ENCODE results near the gene PLSCR3.
A peak's percentile ranks its signal among the peaks of the same experiment; 100 is the strongest.
"Not testable (repeated sequence)": the region's sequence is repeated elsewhere in the genome, so short reads cannot be mapped to it uniquely, and the experiment has no call there.

The PLSCR3 gene

DNA sequence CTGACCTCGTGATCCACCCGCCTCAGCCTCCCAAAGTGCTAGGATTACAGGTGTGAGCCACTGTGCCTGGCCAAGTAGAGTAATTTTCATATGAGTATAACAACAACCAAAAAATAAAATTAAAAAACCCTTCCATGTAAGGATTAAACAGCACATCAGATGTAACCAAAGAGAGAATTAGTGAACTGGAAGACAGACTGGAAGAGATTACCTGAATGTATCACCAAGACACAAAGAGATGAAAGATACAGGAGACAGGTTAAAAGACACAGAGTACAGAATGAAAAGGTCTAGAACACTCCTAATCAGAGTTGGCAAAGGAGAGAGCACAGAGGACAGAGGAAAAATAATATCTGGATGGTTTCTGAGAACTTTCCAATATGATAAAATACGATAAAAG lies 15.2 kb downstream of the PLSCR3 start:
- ATAC-seq, result no peak

DNA sequence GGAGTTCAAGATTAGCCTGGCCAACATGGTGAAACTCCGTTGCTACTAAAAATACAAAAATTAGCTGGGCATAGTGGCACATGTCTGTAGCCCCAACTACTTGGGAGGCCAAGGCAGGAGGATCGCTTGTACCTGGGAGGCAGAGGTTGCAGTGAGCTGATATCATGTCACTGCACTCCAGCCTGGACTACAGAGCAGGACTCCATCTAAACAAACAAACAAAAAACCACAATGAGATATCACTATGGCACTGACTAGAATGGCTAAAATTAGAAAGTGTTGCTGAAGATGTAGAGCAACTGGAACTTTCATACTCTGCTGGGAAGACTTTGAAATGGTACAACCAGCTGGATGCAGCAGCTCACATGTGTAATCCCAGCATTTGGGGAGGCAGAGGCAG lies 20.0 kb downstream of the PLSCR3 start:
- no peak for ATAC-seq

DNA sequence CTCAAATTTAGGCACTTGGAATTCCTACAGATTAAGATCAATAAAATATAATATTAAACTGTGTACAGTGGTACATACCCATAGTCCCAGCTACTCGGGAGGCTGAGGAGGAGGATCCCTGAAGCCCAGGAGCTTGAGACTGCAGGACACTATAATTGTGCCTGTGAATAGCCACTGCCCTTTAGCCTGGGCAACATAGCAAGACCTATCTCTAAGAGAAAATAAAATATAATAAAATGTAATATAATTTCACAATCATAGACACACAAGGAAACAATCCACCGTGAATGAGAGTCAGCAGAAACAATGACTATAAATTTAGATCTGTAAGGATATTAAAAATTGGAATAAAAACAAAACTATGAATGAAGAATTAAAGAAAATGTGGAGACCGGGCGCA lies 23.5 kb downstream of the PLSCR3 start:
- ATAC-seq, result no peak

DNA sequence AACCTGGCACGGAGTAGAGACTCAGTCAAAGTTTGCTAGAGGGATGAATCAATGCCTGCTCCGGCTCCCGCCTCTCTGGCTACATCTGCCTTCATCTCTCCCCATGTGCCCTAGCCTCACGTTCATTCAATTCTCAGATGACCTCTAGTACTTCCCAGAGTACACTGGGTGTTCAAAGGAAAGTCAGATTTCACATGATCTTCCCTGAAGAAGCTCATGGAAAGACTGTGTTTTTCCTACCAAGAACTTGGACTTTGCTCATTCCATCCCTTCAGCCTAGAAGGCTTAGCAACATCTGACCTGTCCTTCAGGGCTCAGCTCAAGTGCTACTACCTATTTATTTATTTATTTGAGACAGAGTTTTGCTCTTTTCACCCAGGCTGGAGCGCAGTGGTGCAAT lies 24.5 kb downstream of the PLSCR3 start:
- no peak for ATAC-seq

DNA sequence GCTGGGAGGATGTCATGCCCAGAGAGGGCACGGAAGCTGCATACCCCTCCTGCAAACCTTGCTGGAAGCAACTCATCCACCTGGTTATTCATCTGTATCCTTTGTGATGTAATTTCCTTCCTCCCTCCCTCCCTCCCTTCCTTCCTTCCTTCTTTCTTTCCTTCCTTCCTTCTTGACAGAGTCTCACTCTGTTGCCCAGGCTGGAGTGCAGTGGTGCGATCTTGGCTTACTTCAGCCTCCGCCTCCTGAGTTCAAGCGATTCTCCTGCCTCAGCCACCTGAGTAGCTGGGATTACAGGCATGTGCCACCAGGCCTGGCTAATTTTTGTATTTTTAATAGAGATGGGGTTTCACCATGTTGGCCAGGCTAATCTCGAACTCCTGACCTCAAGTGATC lies 25.7 kb downstream of the PLSCR3 start:
- not testable (repeated sequence) for ATAC-seq

DNA sequence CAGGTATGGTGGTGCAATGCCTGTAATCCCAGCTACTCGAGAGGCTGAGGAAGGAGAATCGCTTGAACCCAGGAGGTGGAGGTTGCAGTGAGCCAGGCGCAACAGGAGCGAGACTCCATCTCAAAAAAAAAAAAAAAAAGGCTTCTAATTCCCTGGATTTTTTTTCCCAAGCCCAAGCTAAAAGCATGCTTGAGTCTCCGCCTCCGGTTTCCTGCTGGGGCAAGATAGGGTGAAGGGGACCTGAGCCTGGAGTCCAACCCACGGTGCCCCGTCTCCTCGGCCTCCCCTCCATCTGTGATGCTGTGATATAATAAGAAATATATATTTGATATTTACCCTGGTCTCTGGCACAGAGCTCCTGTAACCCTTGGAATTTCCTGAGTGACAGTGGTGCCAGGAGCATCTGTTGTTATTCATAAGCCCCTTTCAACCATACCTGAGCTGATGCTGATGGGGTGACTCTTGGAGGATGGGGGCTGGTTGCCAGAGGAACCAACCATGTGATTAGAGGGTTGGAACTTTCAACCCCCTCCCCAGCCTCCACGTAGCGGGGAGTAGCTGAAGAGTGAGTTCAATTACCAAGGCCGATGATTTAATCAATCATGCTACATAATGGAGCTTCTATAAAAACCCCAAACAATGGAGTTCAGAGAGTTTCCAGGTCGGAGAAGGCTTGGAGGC lies 26.3 kb downstream of the PLSCR3 start:
- no peak for ATAC-seq

DNA sequence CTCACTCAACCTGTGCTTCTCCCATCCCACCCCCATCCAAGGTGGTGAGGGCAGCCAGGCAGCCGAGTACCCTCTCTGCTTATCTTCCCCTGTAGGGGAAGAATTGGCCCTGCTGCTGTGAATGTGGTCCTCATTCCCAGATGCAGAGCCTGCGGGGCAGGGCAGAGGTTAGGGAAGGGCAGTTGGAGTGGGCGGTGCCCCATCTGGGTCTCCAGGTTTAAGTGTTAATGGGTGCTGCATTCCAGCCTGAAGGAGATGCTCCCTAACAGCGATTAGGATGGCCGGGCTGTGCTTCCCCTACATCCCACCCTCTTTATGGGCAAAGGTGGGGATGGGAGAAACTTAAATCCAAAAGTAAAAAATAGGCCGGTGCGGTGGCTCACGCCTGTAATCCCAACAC lies 27.2 kb downstream of the PLSCR3 start:
- ATAC-seq, result no peak

DNA sequence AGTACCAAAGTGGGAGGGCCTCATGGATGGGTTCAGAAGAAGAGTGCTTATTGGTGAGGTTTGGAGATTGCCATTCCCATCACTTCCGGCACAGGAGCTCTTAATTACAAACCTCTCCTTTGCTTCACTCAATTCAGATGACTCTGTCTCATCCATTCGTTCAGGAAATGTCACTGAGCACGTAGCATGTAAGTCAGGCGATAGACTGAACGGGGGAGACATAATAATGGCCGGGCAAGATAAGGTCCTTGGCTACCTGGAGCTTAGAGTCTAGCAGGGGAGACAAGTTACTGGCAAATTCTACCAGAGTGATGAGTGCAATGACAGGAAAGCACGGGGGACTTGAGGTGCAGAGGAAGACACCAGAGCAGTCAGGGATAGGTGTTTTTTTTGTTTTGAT lies 28.4 kb downstream of the PLSCR3 start:
- not testable (repeated sequence) for ATAC-seq

DNA sequence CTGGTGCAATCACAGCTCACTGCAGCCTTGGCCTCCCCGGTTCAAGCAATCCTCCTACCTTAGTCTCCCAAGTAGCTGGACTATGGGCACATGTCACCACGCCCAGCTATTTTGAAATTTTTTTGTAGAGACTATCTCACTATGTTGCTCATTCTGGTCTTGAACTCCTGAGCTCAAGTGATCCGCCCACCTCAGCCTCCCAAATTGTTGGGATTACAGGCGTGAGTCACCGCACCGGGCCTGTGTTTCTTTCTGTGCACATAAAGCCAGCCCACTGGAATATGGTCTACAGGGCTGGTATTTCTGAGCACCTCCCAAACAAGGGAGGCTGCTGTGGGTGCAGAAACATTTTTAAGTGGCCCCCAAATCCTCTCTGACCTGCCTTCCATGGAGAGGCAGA lies 31.0 kb downstream of the PLSCR3 start:
- no peak for ATAC-seq

DNA sequence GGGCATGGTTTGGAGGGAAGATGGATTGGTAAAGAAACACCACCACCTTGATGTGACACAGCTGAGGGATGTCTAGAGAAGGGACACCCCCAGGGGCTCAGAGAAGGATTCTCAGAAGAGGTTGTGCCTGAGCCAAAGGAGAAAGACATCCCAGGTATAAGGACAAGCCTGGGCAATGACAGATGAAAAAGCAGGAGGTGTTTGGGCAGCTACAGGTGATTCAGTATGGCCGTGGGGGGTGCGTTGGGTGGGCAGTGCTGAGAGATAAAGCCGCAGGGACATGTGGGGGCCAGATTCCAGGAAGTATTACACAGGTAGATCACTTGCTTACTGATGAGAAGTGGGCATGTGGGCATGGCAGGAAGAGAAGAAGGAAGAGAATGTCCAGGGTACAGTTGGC lies 32.4 kb downstream of the PLSCR3 start:
- no peak for ATAC-seq

DNA sequence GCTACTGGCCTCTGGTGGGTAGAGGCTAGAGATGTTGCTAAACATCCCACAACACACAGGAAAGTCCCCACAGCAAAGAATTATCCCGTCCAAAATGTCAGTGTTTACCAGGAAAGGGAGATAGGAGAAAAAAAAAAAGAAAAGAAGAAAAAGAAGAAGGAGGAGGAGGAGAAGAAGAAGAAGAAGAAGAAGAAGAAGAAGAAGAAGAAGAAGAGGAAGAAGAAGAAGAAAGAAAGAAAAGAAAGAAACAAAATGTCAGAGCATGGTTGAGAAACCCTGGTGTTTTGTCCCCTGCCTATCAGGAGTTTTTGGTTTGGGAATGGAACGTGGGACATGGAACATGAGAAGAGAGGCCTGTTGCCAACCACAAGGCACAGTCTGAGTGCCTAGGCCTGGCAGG lies 36.9 kb downstream of the PLSCR3 start:
- ATAC-seq, result no peak

DNA sequence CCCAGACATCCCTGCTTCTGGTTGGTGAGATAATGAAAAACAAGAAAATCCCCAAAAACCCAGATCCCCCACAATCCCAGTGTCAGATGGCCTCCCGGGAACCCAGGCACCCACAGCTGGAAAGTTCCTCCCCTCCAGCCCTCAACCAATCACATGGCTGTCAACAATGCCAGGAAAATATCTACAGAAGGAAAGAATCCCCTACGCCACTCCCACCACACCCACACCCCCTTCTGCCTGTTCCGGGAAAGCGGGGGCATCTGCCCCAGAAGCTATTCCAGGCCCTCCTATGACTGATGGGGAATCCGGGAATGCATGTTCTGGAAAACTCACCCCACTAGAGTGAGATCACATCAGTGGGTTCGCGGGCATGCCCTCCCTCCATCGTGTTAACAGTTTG lies 37.6 kb downstream of the PLSCR3 start:
- ATAC-seq, result no peak

DNA sequence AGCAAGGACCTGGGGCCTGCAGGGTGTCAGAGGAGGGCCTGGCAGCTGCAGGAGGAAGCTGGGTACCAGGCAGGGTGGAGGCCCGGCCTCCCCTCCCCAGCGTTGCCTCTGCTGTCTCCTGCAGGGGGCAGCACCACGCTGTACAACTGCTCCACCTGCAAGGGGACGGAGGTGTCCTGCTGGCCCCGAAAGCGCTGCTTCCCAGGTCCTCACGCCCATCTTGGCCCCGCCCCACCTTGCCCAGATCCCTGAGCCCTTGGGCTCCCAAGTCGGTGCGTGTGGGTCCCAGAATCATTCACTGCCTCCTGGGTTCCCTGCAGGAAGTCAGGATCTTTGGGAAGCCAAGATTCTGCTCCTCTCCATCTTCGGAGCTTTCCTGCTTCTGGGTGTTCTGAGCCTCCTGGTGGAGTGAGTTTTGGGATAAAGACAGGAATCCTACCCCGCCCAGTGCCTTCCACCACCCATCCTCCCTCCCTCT lies 38.2 kb downstream of the PLSCR3 start:
- peak; percentile 64 to 71 for ATAC-seq

DNA sequence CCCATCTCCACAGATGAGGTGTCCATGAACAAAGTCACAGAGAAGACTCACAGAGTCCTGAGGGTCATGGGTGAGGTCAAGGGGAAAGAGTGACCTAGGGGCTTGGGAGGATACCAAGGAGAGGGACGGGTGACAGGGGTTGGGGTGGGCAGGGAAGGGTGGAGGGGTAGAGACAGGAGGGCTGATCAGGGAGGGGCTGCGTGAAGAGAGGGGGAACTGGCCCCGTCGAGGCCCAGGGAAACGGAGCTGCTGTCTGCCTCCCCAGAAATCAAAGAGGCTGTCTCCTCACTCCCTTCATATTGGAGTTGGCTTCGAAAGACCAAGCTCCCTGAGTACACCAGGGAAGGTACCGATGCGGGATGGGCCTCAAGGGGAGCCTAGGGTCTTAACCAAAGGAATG lies 38.8 kb downstream of the PLSCR3 start:
- ATAC-seq, result no peak

DNA sequence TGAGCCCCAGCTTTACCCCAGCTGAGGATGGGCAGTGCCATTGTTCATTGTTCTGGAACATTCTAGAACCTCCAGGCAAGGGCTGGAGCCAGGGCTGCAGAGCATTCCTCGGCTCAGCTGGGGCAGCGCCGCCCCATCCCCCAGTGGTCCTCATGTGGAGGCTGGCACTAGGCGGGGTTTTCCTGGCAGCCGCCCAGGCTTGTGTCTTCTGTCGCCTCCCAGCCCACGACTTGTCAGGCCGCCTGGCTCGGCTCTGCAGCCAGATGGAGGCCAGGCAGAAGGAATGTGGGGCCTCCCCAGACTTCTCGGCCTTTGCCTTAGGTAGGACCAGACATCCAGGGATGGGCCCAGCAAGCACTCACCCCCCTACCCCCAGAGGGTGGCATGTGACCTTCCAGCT lies 39.3 kb downstream of the PLSCR3 start, which contains the start of gene TMEM95:
Gene TMEM95 (plus strand): TSS at position 104 of the 400 bp plus-strand sequence. CDS start 49 bp downstream, at position 153.
- ATAC-seq, result no peak

DNA sequence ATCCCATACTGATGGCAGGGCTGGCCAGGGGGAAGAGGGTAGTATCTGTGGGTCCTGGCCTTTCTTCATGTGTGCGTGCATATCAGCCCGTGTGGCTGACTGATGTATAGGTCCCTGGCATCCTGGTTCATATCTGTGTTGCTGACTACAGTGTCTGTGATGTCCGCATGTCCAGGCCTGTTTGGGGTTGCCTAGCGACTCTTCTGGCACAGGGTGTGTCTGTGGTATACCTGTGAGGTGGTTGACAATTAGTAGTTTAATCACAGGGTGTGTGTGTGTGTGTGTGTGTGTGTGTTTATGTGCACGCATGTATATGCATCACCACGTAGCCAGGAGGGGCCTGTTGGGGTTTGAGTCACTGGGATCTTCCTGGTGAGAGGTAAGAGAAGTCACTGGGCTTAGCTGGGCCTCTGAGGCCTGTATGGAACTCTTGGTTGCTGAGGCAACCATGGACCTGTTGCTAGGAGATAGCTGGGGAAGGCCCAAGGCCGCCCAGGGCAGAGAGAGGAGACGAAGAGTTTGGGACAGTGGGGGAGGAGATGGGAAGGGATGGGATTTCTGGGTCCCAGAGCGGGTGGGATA lies 40.0 kb downstream of the PLSCR3 start:
- ATAC-seq, result peak in 1 of 2 donors; percentile 5

DNA sequence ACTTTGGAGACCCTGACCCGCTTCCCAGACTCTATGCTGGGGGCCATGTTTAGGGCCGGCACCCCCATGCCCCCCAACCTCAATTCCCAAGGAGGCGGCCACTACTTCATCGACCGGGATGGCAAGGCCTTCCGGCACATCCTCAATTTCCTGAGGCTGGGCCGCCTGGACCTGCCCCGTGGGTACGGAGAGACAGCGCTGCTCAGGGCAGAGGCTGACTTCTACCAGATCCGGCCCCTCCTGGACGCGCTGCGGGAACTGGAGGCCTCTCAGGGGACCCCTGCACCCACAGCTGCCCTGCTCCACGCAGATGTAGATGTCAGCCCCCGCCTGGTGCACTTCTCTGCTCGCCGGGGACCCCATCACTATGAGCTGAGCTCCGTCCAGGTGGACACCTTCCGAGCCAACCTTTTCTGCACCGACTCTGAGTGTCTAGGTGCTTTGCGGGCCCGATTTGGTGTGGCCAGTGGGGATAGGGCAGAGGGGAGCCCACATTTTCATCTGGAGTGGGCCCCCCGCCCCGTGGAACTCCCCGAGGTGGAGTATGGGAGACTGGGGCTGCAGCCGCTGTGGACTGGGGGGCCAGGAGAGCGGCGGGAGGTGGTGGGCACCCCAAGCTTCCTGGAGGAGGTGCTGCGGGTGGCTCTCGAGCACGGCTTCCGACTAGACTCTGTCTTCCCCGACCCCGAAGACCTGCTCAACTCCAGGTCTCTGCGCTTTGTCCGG lies 41.3 kb downstream of the PLSCR3 start:
- no peak for ATAC-seq

DNA sequence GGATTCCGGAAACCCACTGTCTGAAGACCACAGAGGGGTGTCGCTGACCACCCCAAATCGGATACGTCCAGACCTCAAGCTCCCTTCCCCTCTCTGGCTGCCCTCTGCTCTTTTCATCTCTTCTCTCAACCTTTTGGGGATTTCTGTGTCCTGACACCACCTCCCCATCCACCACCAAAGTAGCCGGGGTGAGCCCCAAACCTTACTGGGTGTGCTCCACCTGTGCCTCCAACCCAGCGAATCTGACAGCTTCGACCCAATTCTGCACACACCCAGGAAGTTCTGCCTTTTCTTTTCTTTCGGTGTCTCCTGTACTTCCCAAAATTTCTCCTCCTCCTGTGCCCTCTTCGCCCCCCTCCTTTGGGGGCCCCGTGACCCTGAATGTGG lies 41.8 kb downstream of the PLSCR3 start:
- no peak for ATAC-seq

DNA sequence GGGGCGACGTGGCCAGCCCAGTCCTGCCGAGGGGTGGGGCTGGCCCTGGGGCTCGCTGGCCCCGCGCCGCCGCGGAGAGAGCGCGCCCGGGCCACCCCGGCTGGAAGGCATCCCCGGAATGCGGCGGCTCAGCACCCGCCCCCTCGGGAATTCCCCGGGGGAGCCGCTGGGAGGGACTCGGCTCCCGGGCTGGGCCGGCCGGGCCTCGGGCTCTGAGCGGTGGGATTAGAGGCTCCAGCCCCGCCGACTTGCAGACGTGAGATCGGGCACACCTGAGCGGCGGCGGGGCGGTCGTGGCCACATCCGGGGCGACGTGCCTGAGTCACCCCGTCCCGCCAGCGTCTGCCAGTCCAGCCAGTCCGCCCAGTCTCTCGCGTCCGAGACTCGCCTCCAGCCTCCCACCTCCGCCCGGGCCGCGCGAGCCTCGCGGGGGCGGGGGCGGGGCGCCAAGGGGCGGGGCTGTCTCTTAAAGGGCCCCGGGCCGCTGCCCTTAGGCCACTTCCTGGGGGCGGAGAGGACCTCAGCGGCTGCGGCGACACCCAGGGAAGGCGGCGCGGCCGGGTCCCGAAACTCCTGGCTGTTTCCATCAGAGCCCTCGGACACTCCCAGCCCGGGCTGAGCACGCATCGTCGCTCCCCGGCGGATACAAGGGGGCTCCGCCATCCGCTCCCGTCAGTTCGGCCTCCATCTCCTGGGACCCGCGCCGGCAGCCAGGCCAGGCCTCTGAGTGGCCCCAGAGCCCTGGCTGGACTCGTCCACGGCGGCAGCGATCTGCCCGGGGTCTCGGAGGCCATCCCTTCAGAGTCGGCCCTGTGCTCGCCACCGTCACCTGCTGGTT lies 42.4 kb downstream of the PLSCR3 start, which contains the start of gene KCTD11:
Gene KCTD11 (plus strand): TSS at position 498 of the 838 bp plus-strand sequence.
- ATAC-seq, result peak; percentile 60 to 61

DNA sequence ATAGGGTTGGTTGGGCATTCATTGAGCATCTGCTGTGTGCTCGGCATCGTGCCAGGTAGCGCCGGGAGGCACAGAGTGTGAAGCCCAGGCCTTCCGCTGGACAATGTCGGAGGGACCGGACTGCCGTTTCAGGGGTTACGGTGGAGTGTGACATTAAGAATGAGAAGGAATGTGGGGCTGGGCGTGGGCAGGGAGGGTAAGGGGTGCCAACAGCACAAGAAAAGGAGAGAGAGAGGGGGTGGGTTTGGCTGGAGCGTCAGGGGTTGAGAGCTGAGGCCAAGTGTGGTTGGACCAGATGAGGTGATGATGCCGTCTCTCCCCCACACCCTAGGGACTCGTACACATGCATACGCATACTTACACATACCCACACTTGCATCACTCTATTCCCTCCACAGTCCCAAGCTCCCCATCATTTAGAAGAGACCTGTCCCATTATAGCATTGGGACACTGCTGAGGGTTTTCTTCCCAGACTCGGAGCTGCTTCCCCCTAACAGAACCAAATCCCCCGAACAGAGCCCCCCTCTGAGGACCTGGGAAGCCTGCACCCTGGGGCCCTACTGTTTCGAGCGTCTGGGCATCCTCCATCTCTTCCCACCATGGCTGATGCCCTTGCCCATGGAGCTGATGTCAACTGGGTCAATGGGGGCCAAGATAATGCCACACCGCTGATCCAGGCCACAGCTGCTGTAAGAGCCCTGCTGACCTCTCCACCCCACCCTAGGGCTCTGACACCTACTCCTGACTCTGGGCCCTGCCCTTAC lies 45.7 kb downstream of the PLSCR3 start:
- no peak for ATAC-seq

DNA sequence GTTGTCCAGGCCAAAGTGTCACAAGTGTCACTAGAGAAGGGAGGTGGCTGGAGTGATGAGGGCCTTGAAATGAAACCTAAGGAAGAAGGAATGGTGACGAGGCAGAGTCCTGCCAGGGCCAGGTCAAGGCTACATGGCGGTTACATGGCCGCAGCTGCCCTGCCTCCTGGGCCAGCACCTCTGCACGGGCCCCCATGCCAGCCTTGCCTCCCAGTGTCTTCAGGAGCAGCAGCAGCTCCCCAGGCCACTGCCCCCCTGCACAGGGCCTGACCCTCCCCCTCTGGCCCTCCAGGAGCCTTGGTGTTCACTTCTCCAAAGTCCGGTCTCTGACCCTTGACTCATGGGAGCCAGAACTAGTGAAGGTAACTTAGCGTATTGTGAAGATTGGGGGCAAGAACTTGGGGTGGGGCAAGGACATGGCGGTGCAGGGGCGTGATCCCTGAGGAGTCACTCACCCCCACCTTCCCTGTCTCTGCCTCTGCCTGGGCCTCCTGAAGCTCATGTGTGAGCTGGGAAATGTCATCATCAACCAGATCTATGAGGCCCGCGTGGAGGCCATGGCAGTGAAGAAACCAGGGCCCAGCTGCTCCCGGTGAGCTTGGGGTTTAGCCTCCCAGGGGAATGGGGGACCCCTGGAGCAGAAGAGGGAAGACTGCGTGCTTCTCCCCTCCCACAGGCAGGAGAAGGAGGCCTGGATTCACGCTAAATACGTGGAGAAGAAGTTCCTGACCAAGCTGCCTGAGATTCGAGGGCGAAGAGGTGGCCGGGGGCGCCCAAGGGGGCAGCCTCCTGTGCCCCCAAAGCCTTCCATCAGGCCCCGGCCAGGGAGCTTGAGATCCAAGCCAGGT lies 46.5 kb downstream of the PLSCR3 start:
- ATAC-seq, result no peak
